Thyroid gland (tissue), 4 donors: ENCODE data around the gene SHISA5.
"Not testable (repeated sequence)": the region's sequence is repeated elsewhere in the genome, so short reads cannot be mapped to it uniquely, and the experiment has no call there.

ENCODE experiments used
- CTCF ChIP-seq, 6 experiments: fragments of 200-600 bp in 3 of 6; fragments of 450-650 bp in 3 of 6; sonication (generic) in 3 of 6; IDR thresholded peaks; one replicate each; pipeline ENCODE4 v1.5.1; 2016 to 2019; ENCODE audit warnings: antibody characterized with exemption in 6 of 6, mild to moderate bottlenecking in 2 of 6, inconsistent platforms in 1 of 6, moderate library complexity in 1 of 6
- POLR2A ChIP-seq, 2 donors: fragments of 450-650 bp; IDR thresholded peaks; one replicate each; pipeline ENCODE4 v1.6.1; 2017; ENCODE audit warnings: antibody characterized with exemption in 2 of 2, mild to moderate bottlenecking in 2 of 2, moderate library complexity in 1 of 2

DNA sequence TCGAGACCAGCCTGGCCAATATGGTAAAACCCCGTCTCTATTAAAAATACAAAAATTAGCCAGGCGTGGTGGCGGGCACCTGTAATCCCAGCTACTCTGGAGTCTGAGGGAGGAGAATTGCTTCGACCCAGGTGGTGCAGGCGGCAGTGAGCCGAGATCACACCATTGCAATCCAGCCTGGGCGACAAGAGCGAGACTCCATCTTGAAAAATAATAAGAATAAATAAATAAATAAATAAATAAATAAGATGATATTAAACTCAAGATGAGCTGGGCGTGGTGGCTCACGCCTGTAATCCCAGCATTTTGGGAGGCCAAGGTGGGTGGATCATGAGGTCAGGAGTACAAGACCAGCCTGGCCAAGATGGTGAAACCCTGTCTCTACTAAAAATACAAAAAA lies 23.1 kb downstream of the SHISA5 start:
- not testable (repeated sequence) for TF ChIP-seq CTCF, POLR2A (IDR thresholded peaks at IDR 0.05)
